GM10266 (cell line): ENCODE results near the gene F2.
"Not testable (repeated sequence)": the region's sequence is repeated elsewhere in the genome, so short reads cannot be mapped to it uniquely, and the experiment has no call there.

Source experiments
- DNase-seq: peaks from one replicate; pipeline ENCODE4 v3.0.0; 2012; ENCODE audit errors: extremely low spot score
- TF ChIP-seq, protein P1 (sequence below): IDR thresholded peaks from 2 replicates; pipeline ENCODE4 v1.5.1; 2012; ENCODE audit warnings: mild to moderate bottlenecking, low read depth; ENCODE audit not compliant: control insufficient read depth, insufficient read depth; ENCODE audit errors: missing control alignments

F2 gene

DNA sequence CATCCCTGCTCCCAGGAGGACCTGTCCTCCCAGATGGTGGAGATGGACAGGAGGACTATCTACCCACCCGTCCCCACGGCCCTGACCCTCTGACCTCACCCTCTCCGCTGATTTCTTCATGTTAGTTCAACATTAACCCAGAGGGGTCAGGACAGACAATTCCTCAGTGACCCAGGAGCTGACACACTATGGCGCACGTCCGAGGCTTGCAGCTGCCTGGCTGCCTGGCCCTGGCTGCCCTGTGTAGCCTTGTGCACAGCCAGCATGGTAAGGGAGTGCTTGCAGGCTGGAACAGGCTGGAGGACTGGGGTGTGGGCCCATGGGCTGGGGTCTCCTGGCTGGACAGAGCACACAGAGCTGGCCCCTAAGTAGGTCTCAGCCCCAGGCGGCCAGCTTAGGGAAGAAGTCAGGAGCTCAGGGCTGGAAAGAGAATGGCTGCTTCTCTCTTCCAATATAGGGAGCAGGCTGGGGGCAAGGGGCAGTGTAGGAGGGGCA, at the start of gene F2:
Gene F2 (plus strand): TSS at position 166 of the 495 bp plus-strand sequence. CDS start 23 bp downstream, at position 189.
- DNase-seq = no peak
- TF ChIP-seq, protein P1, sequence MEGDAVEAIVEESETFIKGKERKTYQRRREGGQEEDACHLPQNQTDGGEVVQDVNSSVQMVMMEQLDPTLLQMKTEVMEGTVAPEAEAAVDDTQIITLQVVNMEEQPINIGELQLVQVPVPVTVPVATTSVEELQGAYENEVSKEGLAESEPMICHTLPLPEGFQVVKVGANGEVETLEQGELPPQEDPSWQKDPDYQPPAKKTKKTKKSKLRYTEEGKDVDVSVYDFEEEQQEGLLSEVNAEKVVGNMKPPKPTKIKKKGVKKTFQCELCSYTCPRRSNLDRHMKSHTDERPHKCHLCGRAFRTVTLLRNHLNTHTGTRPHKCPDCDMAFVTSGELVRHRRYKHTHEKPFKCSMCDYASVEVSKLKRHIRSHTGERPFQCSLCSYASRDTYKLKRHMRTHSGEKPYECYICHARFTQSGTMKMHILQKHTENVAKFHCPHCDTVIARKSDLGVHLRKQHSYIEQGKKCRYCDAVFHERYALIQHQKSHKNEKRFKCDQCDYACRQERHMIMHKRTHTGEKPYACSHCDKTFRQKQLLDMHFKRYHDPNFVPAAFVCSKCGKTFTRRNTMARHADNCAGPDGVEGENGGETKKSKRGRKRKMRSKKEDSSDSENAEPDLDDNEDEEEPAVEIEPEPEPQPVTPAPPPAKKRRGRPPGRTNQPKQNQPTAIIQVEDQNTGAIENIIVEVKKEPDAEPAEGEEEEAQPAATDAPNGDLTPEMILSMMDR = no peak

DNA sequence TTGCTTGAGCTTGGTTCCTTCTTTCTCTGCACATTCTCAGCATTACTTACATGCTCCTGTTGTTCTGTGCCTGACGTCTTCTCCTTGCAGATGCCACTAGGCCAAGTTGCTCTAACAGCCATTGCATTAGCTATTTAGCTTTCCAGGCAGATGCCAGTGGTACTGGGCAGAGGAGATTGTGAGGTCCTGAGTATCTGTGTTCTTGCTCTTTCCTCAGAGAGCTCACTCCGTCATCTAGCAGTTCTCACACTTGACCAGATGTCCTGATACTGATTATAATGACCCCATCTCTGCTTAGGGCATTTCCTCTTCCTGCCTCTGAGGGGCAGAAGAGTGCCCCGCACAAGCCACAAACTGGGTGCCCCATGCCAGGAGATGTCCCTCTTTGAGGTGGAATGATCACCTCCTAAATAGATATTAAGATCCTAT, 49.3 kb upstream of the F2 start:
- TF ChIP-seq, protein P1 = peak; percentile 10
- no peak for DNase-seq

- not testable (repeated sequence) for DNase-seq
These were observed 48.5 kb upstream of the F2 start for GRCh38 chr11:46670521-46670920.

DNA sequence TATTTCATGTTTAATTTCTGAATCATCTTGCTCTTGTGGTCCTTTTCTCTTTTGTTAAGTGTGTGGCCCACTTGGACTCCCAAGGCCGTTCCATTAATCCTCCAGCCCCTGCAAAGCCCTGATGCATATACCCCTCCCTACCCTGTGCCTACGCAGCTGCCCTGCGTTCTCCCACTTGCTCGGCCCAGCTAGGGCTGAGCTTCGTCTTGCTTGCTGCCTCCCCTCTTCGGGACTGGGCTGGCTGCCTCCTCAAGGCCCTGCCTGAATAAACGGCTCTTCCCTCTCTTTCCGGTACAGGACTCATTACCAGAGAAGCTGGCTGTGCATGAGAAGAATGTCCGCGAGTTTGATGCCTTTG, 47.1 kb upstream of the F2 start:
- DNase-seq = no peak
- TF ChIP-seq, protein P1 = no peak

- TF ChIP-seq, protein P1 = no peak
- DNase-seq = no peak
These were observed 46.6 kb upstream of the F2 start for GRCh38 chr11:46672381-46672839.

GRCh38 chr11:46673713-46674462, 45.1 kb upstream of the F2 start:
- DNase-seq = no peak

GRCh38 chr11:46674463-46675287, 44.3 kb upstream of the F2 start:
- TF ChIP-seq, protein P1 = no peak
- DNase-seq = no peak

More at GRCh38 chr11:46673713-46674462, 45.1 kb upstream of the F2 start:
- TF ChIP-seq, protein P1 = no peak
